ENCODE results near the gene FBXW7.

FBXW7 gene

GRCh38 chr4:152364383-152364782 lies 171.5 kb downstream of the FBXW7 start:
- DNase-seq: no peak

GRCh38 chr4:152363904-152364303 lies 172.0 kb downstream of the FBXW7 start:
- no peak for DNase-seq

GRCh38 chr4:152363086-152363485 lies 172.8 kb downstream of the FBXW7 start:
- no peak for DNase-seq

- no peak for DNase-seq
Measured at GRCh38 chr4:152360045-152360410, 175.9 kb downstream of the FBXW7 start.

GRCh38 chr4:152359208-152360044 lies 176.5 kb downstream of the FBXW7 start:
- no peak for DNase-seq

GRCh38 chr4:152357206-152357605 lies 178.7 kb downstream of the FBXW7 start:
- no peak for DNase-seq

GRCh38 chr4:152356428-152357034 lies 179.4 kb downstream of the FBXW7 start:
- DNase-seq: no peak

- peak; percentile 89 for DNase-seq
Measured at GRCh38 chr4:152352622-152353116, 183.2 kb downstream of the FBXW7 start.

- DNase-seq: no peak
Measured at GRCh38 chr4:152352215-152352614, 183.7 kb downstream of the FBXW7 start.

GRCh38 chr4:152351080-152351479 lies 184.8 kb downstream of the FBXW7 start:
- no peak for DNase-seq

- DNase-seq: no peak
Measured at GRCh38 chr4:152348670-152349069, 187.2 kb downstream of the FBXW7 start.

GRCh38 chr4:152346979-152347378 lies 188.9 kb downstream of the FBXW7 start:
- no peak for DNase-seq

- no peak for DNase-seq
Measured at GRCh38 chr4:152346526-152346925, 189.4 kb downstream of the FBXW7 start.

- DNase-seq: no peak
Measured at GRCh38 chr4:152344001-152344400, 191.9 kb downstream of the FBXW7 start.

- DNase-seq: no peak
Measured at GRCh38 chr4:152342293-152342692, 193.6 kb downstream of the FBXW7 start.

GRCh38 chr4:152340818-152341217 lies 195.1 kb downstream of the FBXW7 start:
- DNase-seq: no peak

- DNase-seq: no peak
Measured at GRCh38 chr4:152339576-152339975, 196.3 kb downstream of the FBXW7 start.

GRCh38 chr4:152334931-152335330 lies 201.0 kb downstream of the FBXW7 start:
- DNase-seq: no peak

- DNase-seq: no peak
Measured at GRCh38 chr4:152331042-152331441, 204.8 kb downstream of the FBXW7 start.

GRCh38 chr4:152328582-152328981 lies 207.3 kb downstream of the FBXW7 start:
- peak; percentile 61 for DNase-seq

- DNase-seq: no peak
Measured at GRCh38 chr4:152327606-152328453, 208.1 kb downstream of the FBXW7 start.

GRCh38 chr4:152325831-152326230 lies 210.1 kb downstream of the FBXW7 start:
- no peak for DNase-seq

- DNase-seq: no peak
Measured at GRCh38 chr4:152323221-152323620, 212.7 kb downstream of the FBXW7 start.

All from islet precursor cell (in vitro differentiated cells).